Sigmoid colon (tissue), 7 donors: ENCODE data around the gene EIF3L. TPM values are rescaled to one million over a fixed set of nuclear protein-coding genes. Genes with fewer than 3 reads are reported as not detected.

ENCODE experiments used
- DNase-seq: peaks from one replicate; pipeline ENCODE4 v3.0.0-alpha.2; 2019
- H3K27ac ChIP-seq, 4 donors: fragments of 200-600 bp; sonication (generic); one replicate each; pipeline ENCODE4 v1.5.1; 2016 to 2019; ENCODE audit warnings: mild to moderate bottlenecking in 1 of 4
- H3K27me3 ChIP-seq, 3 donors: fragments of 200-600 bp; sonication (generic); one replicate each; pipeline ENCODE4 v1.5.1; 2019; ENCODE audit warnings: mild to moderate bottlenecking in 1 of 3
- H3K36me3 ChIP-seq, 4 donors: fragments of 200-600 bp; sonication (generic); one replicate each; pipeline ENCODE4 v1.5.1; 2016 to 2019
- H3K4me1 ChIP-seq, 4 donors: fragments of 200-600 bp; sonication (generic); one replicate each; pipeline ENCODE4 v1.5.1; 2017 to 2019
- H3K4me3 ChIP-seq, 4 donors: fragments of 200-600 bp; sonication (generic); one replicate each; pipeline ENCODE4 v1.5.1; 2017 to 2019; ENCODE audit warnings: mild to moderate bottlenecking in 2 of 4, moderate library complexity in 1 of 4
- H3K9me3 ChIP-seq, 4 donors: fragments of 200-600 bp in 3 of 4; sonication (generic) in 3 of 4; one replicate each; pipeline versions ENCODE4 v1.5.1 to v1.6.1; 2013 to 2019
- CTCF ChIP-seq, 4 experiments: fragments of 450-650 bp in 3 of 4; fragments of 200-600 bp in 1 of 4; IDR thresholded peaks; one replicate each; pipeline ENCODE4 v1.5.1; 2016 to 2019; ENCODE audit warnings: antibody characterized with exemption in 4 of 4, mild to moderate bottlenecking in 3 of 4, moderate library complexity in 2 of 4
- EP300 ChIP-seq, 4 donors: sonication (generic); formaldehyde crosslinking; IDR thresholded peaks; one replicate each; pipeline ENCODE4 v1.6.1; 2017; ENCODE audit warnings: antibody characterized with exemption in 4 of 4
- POLR2A ChIP-seq, 2 donors: fragments of 450-650 bp; IDR thresholded peaks; one replicate each; pipeline ENCODE4 v1.6.1; 2016; ENCODE audit warnings: antibody characterized with exemption in 2 of 2, mild to moderate bottlenecking in 2 of 2, moderate library complexity in 2 of 2
- POLR2AphosphoS5 ChIP-seq, 4 donors: sonication (generic); formaldehyde crosslinking; IDR thresholded peaks; one replicate each; pipeline ENCODE4 v1.6.1; 2017; ENCODE audit warnings: antibody characterized with exemption in 4 of 4
- WGBS, 2 donors: extraction: QIAGEN DNeasy Blood & Tissue Kit; methylation state at CpG; one replicate each; pipeline ENCODE4 v1.1.7; 2013; 5-methylcytosine and 5-hydroxymethylcytosine counted together
- intact Hi-C: fragments of 100-400 bp; cut with DNase I; formaldehyde crosslinking; loops from one replicate; pipeline ENCODE4 v1.15.1; 2023
- polyA plus RNA-seq, 3 donors: library from polyadenylated mRNA; stranded (reverse); fragments of 200-250 nt; gene quantifications; one replicate each; pipeline ENCODE4 v1.2.3, GENCODE V29; 2013
- total RNA-seq, 4 donors: library from RNA; depleted of rRNA; stranded (reverse); fragments of >200 nt; gene quantifications; one replicate each; pipeline ENCODE4 v1.1.0, GENCODE V29; 2016
- donor health status: healthy with polysubstance abuse.
- donor health status: Bipolar disorder and iron deficiency.
- donor health status: healthy.

EIF3L gene
- total and polyA plus RNA-seq, 7 donors, result 198 to 628 (median 366) TPM

- intact Hi-C loops, result loop anchor here (1.0 kb wide), 2 partner anchors 45 to 147 kb away; no protein-coding TSS in a partner anchor
- no peak for TF ChIP-seq POLR2A (IDR thresholded peaks at IDR 0.05)
- peak; percentile 93 to 97 (median 96) for TF ChIP-seq CTCF (IDR thresholded peaks at IDR 0.05)
- peak in 2 of 4 donors; percentile 28 to 44 for TF ChIP-seq POLR2AphosphoS5 (IDR thresholded peaks at IDR 0.05)
- 4 to 6% methylated on average over 29 of the region's 29 CpGs for WGBS, 2 donors
- H3K27me3 ChIP-seq, result peaks cover 0 to 35% (median 17%) of the 10 kb centered on the region in 3 donors
- peaks cover 0 to 20% (median 0%) of the 10 kb centered on the region in 4 donors for H3K36me3 ChIP-seq
- peak overlapping the region in 3 of 4 donors; percentile 41 to 65 (median 55) for H3K27ac ChIP-seq
- H3K4me3 ChIP-seq, result peak overlapping the region in 3 of 4 donors; percentile 32 to 48 (median 47)
- H3K4me1 ChIP-seq, result peaks cover 0 to 19% (median 16%) of the 10 kb centered on the region in 4 donors
- H3K9me3 ChIP-seq, result no peaks in the 10 kb centered on the region
- peak; percentile 90 for DNase-seq
These were observed 31.4 kb upstream of the EIF3L start for GRCh38 chr22:37817705-37818408.

- H3K4me3 ChIP-seq, result peak overlapping the region; percentile 17 to 48 (median 40)
- intact Hi-C loops, result loop anchor here (1.0 kb wide), 1 partner anchor 45 kb away; no protein-coding TSS in a partner anchor
- peaks cover 0 to 19% (median 16%) of the 10 kb centered on the region in 4 donors for H3K4me1 ChIP-seq
- peaks cover 0 to 18% (median 0%) of the 10 kb centered on the region in 4 donors for H3K36me3 ChIP-seq
- whole genome bisulfite sequencing, 2 donors, result 2 to 3% methylated on average over 68 of the region's 68 CpGs
- peak overlapping the region in 2 of 4 donors; percentile 55 to 65 for H3K27ac ChIP-seq
- TF ChIP-seq POLR2AphosphoS5 (IDR thresholded peaks at IDR 0.05) (no peak), CTCF (IDR thresholded peaks at IDR 0.05) (peak; percentile 18 to 43 (median 30))
- peak; percentile 83 for DNase-seq
- no peaks in the 10 kb centered on the region for H3K9me3 ChIP-seq
- peaks cover 0 to 42% (median 24%) of the 10 kb centered on the region in 3 donors for H3K27me3 ChIP-seq
These were observed 30.7 kb upstream of the EIF3L start for GRCh38 chr22:37818409-37819104.

- Histone ChIP-seq H3K4me1 (peaks cover 0 to 19% (median 16%) of the 10 kb centered on the region in 4 donors), H3K4me3 (peak overlapping the region in 3 of 4 donors; percentile 32 to 48 (median 47)), H3K9me3 (no peaks in the 10 kb centered on the region), H3K36me3 (peaks cover 0 to 15% (median 0%) of the 10 kb centered on the region in 4 donors), H3K27me3 (peaks cover 0 to 48% (median 27%) of the 10 kb centered on the region in 3 donors), H3K27ac (peak overlapping the region in 1 of 4 donors; percentile 65)
- intact Hi-C loops, result no loop called here
- DNase-seq, result no peak
- no peak for TF ChIP-seq CTCF (IDR thresholded peaks at IDR 0.05)
- TF ChIP-seq POLR2AphosphoS5 (IDR thresholded peaks at IDR 0.05), result no peak
- TF ChIP-seq EP300 (IDR thresholded peaks at IDR 0.05), result no peak
- WGBS, 2 donors, result 29% methylated on average over 14 of the region's 14 CpGs
These were observed 30.1 kb upstream of the EIF3L start for GRCh38 chr22:37819105-37819433.

GRCh38 chr22:37820350-37820749, 28.9 kb upstream of the EIF3L start:
- H3K27me3 ChIP-seq, result peaks cover 0 to 52% (median 27%) of the 10 kb centered on the region in 3 donors
- intact Hi-C loops, result no loop called here

More at GRCh38 chr22:37820350-37820749, 28.9 kb upstream of the EIF3L start:
- Histone ChIP-seq H3K36me3 (peaks cover 0 to 8% (median 0%) of the 10 kb centered on the region in 4 donors), H3K27ac (no peak overlapping the region), H3K4me1 (peaks cover 0 to 28% (median 24%) of the 10 kb centered on the region in 4 donors), H3K9me3 (no peaks in the 10 kb centered on the region), H3K4me3 (no peak overlapping the region)
- WGBS, 2 donors, result 89 to 94% methylated on average over 5 of the region's 5 CpGs
- TF ChIP-seq CTCF (IDR thresholded peaks at IDR 0.05) (no peak), EP300 (IDR thresholded peaks at IDR 0.05) (no peak), POLR2A (IDR thresholded peaks at IDR 0.05) (no peak), POLR2AphosphoS5 (IDR thresholded peaks at IDR 0.05) (no peak)
- no peak for DNase-seq
